Ecto neural progenitor cell (in vitro differentiated cells): ENCODE results near the gene STYXL2.

ENCODE experiments used
- DNase-seq: peaks from one replicate; pipeline ENCODE4 v3.0.0-alpha.2; 2018; ENCODE audit warnings: low spot score

Gene STYXL2

GRCh38 chr1:167093846-167094516, at the start of gene STYXL2:
Gene STYXL2 (plus strand): TSS chr1:167094075. CDS start chr1:167094850, 775 bp downstream.
- DNase-seq: no peak

- no peak for DNase-seq
These were observed 42.0 kb upstream of the STYXL2 start for GRCh38 chr1:167051907-167052306.

GRCh38 chr1:167052389-167052788, 41.5 kb upstream of the STYXL2 start:
- no peak for DNase-seq

- DNase-seq: no peak
These were observed 39.3 kb upstream of the STYXL2 start for GRCh38 chr1:167054531-167054930.

DNA sequence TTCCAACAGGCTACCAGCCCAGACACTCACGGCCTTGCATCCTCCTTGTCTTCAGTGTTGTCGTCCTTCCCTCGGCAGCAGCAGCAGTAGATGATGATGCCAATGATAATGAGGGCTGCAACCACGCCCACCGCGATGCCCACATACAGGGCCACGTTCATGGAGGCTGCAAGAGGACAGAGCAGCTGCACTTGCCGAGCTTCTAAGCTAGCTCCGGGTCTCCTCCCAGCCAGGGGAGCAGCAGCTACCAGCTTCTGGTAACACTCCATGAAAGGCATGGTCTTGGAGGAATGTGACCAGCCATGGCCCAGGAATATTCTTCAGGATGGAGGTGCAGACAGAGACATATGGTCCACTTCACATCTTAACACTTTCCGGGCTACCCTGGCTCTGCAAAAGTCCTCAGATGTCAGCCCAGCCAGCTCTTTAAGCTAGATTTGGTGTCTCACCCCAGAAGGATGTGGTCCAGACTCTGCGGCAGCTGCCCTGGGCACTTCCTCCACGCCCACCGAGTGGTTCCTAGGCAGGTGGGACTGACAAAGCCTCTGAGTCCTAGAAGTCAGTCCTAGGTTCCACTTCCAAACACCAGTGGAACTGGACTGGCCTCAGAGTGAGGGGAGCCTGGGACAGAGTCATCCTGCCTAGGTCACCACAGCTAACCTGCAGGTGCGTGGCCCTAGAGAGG, 38.8 kb upstream of the STYXL2 start:
- DNase-seq: no peak

GRCh38 chr1:167056529-167057231, 37.2 kb upstream of the STYXL2 start:
- DNase-seq: no peak

- peak; percentile 72 for DNase-seq
These were observed 36.6 kb upstream of the STYXL2 start for GRCh38 chr1:167057241-167057688.

GRCh38 chr1:167059045-167059808, 34.6 kb upstream of the STYXL2 start:
- DNase-seq: peak; percentile 87

- no peak for DNase-seq
These were observed 34.1 kb upstream of the STYXL2 start for GRCh38 chr1:167059809-167060107.

GRCh38 chr1:167060141-167061072, 33.5 kb upstream of the STYXL2 start:
- DNase-seq: no peak

- peak; percentile 34 for DNase-seq
These were observed 32.8 kb upstream of the STYXL2 start for GRCh38 chr1:167061073-167061464.

- DNase-seq: no peak
These were observed 29.3 kb upstream of the STYXL2 start for GRCh38 chr1:167064621-167065020.

DNA sequence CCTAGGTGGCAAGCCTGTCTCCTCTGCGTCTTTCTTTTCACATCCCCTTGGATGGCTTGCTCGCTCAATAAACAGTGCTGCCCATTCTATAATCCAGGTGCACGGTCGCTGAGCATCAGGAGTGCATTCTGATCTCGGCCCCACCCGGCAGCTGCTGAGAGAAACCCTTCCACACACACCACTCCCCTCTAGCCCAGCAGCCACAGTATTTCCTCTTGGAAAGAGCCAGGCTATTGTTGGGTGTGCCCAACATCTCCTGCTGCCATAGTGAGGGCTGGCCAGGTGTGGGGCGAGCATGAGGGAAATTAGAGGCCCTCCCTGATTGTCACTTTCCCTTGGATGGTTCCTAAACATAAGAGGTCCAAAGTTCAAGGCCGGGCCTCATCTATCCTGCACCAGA, 28.4 kb upstream of the STYXL2 start:
- DNase-seq: no peak

DNA sequence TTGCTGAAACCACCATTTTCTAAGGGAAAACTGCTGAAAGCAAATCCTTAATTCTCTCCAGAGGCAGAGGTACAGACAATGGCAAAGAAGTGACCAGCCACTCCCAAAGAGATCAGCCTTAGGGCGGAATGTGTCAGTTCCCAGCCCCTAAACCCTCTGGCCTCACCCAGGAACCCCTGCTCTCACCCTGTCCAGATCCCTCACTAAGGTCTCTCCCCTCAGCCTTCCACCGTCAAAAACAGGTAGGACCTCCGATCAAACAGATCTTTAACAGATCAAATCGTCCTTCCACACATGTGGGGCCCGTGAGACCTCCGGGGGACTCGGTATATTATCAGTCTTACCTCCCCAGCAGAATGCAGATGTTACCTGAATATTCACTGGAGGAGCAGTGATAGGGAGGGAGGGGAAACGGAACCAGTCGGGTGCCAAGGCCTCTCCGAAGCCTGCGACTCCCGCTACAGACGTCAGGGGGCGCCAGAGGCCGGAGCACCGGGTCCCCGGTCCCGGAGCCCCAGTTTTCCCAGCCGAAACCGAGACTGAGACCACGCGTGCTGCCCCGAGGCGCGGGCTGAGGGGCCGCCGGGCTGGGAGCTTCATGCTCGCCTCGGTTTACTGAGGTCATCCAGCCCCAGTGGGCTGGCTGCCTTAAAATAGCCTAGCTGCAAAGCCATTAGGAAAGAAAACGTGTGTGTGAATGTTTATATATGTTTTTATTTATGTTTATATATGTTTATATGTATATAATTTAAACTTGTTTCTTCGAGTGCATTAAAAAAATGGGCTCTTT, 27.3 kb upstream of the STYXL2 start:
- peak; percentile 91 for DNase-seq

GRCh38 chr1:167067904-167068303, 26.0 kb upstream of the STYXL2 start:
- DNase-seq: no peak

GRCh38 chr1:167068761-167069160, 25.1 kb upstream of the STYXL2 start:
- no peak for DNase-seq

- DNase-seq: no peak
These were observed 22.6 kb upstream of the STYXL2 start for GRCh38 chr1:167071286-167071685.

- DNase-seq: no peak
These were observed 17.7 kb upstream of the STYXL2 start for GRCh38 chr1:167076136-167076710.

DNA sequence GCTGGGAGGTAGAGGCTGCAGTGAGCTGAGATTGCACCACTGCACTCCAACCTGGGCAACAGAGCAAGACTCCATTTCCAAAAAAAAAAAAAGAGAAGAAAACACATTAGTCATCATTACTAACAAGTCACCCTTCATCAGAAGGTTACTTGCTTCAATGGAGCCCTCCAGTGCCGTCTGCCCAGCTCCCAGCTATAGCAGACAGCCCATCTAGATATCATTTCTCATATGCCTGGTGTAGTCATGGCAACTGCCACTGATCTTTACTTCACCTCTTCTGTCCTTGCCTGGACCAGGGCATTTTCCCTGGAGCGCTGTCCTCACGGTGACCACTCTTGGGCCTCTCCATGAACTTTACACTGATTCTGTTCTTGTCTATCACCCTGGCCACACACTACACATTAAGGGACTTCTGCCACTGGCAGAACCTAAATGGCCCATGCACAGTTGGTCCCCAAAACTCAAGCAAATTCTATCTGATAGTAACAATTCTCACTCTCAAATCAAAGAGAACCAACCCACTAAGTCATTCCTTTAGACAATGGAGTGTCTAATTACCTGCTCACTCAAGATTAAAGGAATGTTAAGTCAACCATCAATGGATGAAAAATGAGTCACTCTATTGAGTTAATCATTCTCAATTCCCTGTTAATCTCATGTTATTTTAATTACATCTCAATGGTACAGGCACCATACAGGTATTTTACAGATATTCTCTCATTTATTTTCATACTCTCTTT, 16.6 kb upstream of the STYXL2 start:
- DNase-seq: no peak

GRCh38 chr1:167077868-167078210, 16.0 kb upstream of the STYXL2 start:
- DNase-seq: no peak
